GM06990 (cell line): ENCODE measurements around the gene ACER3.
"Not testable (repeated sequence)": the region's sequence is repeated elsewhere in the genome, so short reads cannot be mapped to it uniquely, and the experiment has no call there.

ENCODE experiments used
- DNase-seq: peaks from one replicate; pipeline ENCODE4 v3.0.0-alpha.2; 2011; ENCODE audit not compliant: insufficient read length; ENCODE audit errors: extremely low read depth
- H3K27me3 ChIP-seq: replicated peaks from 2 replicates; pipeline ENCODE4 v1.6.0; 2011; ENCODE audit warnings: low read length; ENCODE audit not compliant: control insufficient read depth, insufficient read depth
- H3K36me3 ChIP-seq: 2 replicates; pipeline ENCODE4 v1.5.1; 2011; ENCODE audit warnings: low read length; ENCODE audit not compliant: control insufficient read depth, insufficient read depth
- H3K4me3 ChIP-seq: replicated peaks from 2 replicates; pipeline ENCODE4 v1.5.1; 2011; ENCODE audit warnings: low read depth, mild to moderate bottlenecking, control low read depth, low read length
- CTCF ChIP-seq: IDR thresholded peaks from 2 replicates; pipeline ENCODE4 v1.5.1; 2011; ENCODE audit warnings: low read length, control low read depth, mild to moderate bottlenecking, inconsistent platforms; ENCODE audit not compliant: insufficient read depth, poor library complexity, severe bottlenecking

ACER3 gene

GRCh38 chr11:76860539-76861475 is at the start of gene ACER3:
Gene ACER3, plus strand, starts transcription at chr11:76860918. Its CDS starts 59 bp downstream, at chr11:76860977.
- TF ChIP-seq CTCF, result peak; percentile 34
- DNase-seq, result peak; percentile 97
- H3K4me3 ChIP-seq, result peak within 1 kb of the TSS; percentile 89

GRCh38 chr11:76811259-76811658 is 49.5 kb upstream of the ACER3 start:
- no peaks in the 10 kb centered on the region for H3K36me3 ChIP-seq
- TF ChIP-seq CTCF, result no peak
- no peak overlapping the region for H3K4me3 ChIP-seq
- no peaks in the 10 kb centered on the region for H3K27me3 ChIP-seq
- no peak for DNase-seq

More at GRCh38 chr11:76860539-76861475, at the start of gene ACER3:
- no peaks in the 10 kb centered on the region for H3K27me3 ChIP-seq
- H3K36me3 ChIP-seq, result no peaks in the 10 kb centered on the region

- Histone ChIP-seq H3K4me3 (no peak overlapping the region), H3K36me3 (no peaks in the 10 kb centered on the region), H3K27me3 (no peaks in the 10 kb centered on the region)
- no peak for DNase-seq
- TF ChIP-seq CTCF, result no peak
Measured at GRCh38 chr11:76814414-76814813, 46.3 kb upstream of the ACER3 start.

GRCh38 chr11:76815678-76816077 is 45.0 kb upstream of the ACER3 start:
- DNase-seq, H3K4me3 ChIP-seq, H3K27me3 ChIP-seq, H3K36me3 ChIP-seq: not testable (repeated sequence)

DNA sequence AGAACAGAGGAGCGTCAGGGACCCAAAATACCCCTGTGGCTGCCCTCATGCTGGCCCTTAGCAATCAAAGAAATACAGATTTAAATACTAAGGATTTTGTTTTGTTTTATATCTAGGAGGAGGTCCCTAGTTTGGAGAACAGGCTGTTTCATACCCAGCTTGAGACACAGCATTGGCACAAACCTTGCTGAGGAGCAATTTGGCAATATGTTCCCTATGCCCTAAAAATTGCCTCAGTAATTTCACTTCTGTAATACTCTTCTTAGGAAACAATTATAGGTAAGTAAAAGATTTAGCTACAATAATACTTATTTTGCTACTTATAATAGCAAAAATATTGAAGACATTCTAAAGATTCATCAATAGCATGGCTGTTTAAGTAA is 40.5 kb upstream of the ACER3 start:
- TF ChIP-seq CTCF, result no peak

GRCh38 chr11:76821396-76821795 is 39.3 kb upstream of the ACER3 start:
- not testable (repeated sequence) for H3K27me3 ChIP-seq, DNase-seq, H3K4me3 ChIP-seq, H3K36me3 ChIP-seq

More for the DNA sequence above, 40.5 kb upstream of the ACER3 start:
- H3K36me3 ChIP-seq, result no peaks in the 10 kb centered on the region
- no peak overlapping the region for H3K4me3 ChIP-seq
- no peaks in the 10 kb centered on the region for H3K27me3 ChIP-seq
- no peak for DNase-seq

GRCh38 chr11:76822406-76822805 is 38.3 kb upstream of the ACER3 start:
- TF ChIP-seq CTCF, result no peak
- H3K4me3 ChIP-seq, result no peak overlapping the region
- H3K36me3 ChIP-seq, result no peaks in the 10 kb centered on the region
- no peak for DNase-seq
- no peaks in the 10 kb centered on the region for H3K27me3 ChIP-seq
